GM19025 (cell line): ENCODE data around the gene MXRA5.
"Not testable (repeated sequence)": the region's sequence is repeated elsewhere in the genome, so short reads cannot be mapped to it uniquely, and the experiment has no call there.

ENCODE experiments used
- ATAC-seq: cut with Tn5 transposase; IDR thresholded peaks from one replicate; pipeline ENCODE4 v1.9.1; 2021; ENCODE audit warnings: mild to moderate bottlenecking, low read depth, moderate library complexity; ENCODE audit not compliant: unreplicated experiment

Gene MXRA5

DNA sequence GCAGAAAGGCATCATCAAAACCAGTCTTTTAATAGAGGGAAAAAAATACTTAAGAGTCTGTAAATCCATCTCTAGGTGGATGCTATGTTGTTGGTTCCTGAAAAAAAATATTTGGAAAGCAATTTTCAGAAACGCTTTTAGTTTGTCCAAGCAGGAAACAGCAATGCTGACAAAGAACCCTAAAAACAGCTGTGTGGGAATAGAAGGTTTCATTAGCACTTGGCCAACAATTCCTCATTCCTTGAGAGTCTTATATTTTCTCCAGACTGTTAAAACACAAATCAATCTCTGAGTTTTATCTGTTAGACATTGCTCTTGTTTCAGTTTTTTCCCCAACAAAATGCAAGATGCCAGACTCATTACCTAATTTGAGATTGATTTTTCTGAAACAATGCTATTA is 6.4 kb downstream of the MXRA5 start:
- no peak for ATAC-seq

DNA sequence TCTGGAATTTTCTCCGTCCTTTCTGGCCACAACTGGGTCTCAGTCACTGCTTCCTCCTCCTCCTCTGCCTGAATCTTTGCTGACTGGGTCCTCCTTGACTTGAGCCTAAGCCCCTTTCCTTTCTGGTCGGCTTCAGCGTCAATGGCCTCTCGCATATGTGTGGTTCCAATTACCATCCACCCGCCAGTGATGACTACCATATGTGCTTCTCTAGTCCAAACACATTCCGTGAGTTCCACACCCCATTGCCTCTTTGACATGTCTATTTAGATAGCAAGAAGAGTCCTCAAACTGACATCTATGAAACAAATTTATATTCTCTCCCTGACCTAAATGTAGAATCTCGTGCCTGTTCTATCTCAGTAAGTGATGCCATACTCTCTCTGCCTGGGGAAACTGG is 19.8 kb downstream of the MXRA5 start:
- ATAC-seq = no peak

DNA sequence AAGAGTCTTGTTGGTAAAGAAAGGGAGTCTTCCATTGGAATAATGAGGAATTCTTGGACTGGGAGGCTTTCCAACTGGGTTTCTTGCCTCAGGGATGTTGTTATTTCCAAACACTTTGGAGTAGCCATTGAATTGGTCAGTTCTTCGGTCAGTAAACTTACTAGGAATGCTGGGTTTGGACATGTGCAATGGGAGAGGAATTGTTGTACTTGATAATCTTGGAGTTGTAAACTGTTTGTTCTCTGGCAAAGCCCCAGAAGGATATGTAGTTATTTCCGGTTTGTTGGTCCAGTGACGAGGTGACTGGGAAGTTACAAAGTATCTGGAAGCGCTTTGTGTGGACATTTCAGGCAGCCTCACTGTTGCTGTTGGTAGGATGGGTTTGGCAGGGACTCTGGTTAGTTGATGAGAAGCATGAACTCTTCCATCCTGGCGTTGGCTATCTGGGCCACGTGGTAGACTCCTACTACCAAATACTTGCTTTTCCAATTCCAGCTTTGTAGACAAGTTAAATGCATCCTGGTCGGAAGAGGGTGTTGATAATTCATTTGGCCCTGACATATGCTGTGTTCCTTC is 25.9 kb downstream of the MXRA5 start:
- ATAC-seq = no peak

DNA sequence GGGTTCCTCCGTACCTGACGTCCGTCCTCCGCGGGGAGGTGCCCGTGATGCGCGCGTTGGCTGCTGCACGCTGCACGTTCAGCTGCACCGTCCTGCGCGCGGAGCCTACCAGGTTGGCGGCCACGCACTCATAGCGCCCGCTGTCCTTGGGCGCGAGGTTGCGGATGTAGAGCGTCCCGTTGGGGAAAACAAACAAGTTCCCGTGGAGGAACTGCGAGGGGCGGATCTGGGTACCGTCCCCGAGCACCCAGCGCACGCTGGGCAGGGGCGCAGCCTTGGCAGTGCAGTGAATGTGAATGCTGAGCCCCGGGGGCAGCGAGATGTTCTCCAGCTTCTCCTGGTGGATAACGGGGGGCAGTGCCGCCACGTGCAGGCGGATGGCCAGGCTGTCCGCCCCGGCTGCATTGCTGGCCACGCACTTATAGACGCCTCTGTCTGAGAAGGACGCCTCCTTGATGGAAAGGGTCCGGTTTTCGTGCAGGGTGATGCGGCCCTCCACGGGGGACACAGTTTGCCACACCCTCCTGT is 29.2 kb downstream of the MXRA5 start:
- ATAC-seq = no peak

DNA sequence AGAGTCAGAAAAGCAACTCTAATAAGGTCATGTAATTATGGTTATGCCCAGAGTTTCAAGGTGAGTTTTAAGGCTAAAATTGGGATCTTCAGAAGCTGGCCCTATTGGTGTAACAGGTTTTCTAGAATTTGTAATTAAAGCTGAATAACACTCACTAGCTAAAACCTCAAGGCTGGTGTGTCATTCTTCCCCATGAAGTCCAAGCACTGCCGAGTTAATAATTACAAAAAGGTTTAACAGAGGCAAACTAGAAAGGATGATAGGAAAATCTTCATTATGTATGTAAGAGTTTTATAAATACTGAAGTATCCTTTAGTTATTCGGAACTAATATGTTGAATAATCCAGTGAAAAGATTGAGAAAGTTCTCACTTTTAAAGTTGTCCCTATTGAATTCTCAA is 34.3 kb downstream of the MXRA5 start:
- no peak for ATAC-seq

DNA sequence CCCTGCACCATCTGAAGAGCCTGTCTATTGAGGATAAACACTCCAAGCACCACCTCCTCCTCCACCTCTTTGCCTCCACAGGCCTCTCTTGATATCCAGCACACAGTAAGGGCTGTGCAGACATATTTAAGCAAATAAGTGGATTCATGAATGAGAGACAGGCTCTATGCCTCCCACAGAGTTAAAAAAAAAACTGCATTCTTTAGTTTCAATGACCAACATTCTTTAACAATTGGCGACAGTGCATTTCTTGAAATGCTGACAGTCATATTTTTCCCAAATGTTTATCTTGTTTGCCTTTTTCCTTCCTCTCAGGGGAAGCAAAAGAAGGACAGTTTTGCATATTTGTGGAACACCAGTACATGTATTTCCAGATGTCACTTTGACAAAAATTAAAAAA is 38.6 kb downstream of the MXRA5 start:
- no peak for ATAC-seq

DNA sequence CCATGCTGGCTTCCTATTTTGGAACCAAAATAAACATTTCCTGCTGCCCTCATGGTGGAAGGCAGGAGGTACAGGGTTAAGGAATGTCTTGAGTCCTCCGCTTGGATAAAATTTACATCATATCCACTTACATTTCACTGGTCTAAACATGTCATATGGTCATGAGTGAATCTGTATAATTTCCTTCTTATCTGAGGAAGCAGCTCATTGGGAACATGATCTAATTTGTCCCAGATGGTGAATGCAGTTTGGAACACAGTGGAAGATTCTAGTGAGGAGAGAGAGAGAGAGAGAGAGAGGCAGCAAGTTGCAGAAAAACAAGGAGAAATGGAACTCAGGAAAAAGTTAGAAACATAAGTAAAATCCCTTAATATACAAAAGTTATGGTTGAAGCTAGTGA is 46.8 kb downstream of the MXRA5 start:
- no peak for ATAC-seq

DNA sequence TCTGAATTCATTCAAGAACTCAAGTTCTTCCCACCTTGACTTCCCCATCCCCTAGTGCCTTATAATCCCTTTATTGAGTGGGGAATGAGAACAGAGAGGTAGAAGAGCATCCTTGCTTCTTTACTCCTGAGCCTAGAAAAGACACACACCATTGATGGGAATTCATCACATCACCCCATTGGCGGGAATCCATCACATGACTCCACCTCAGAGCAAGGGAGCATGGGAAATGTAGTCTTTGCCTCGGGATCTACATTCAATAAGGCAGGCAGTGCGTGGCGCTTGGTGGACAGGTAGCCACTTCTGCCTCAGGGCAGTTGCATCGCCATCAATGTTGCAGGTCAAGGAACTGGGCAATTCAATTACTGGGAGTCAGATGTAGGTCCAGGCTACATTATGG is 50.7 kb downstream of the MXRA5 start:
- ATAC-seq = no peak

DNA sequence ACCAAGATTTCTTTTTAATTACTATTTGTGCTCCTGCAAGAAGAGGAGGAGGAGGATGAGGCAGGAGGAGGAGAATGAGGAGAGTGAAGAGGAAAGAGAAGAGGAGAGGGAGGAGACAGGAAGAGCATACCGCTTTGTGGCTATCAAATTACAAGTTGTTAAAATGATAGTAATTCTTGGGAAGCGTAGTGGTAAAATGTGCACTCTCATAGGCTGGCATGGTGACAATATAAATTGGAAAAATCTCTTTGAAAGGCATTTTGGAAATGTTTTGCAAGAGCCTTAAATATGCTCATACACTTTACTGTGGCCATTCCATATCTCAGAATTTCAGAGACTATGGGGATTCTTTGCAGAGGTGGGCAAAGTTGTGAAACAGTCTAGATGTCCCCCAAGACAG is 53.2 kb downstream of the MXRA5 start:
- no peak for ATAC-seq

DNA sequence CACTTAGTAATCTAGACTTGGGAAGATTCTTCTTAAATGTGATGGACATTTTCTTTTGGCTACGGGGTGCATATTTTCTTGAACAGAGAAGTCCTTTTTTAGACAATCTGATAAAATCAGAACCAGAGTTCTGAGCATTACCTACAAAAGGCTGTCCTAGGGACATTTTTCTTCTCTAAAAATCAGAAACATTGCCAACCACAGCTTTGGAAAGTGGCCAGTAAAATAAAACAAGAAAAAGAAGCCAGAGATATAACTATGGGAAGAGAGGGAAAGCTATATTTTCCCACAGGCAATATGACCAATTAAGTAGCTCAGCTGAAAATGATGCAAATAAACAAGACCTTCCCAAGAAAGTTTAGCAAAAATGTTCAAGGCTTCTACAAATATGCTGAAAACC is 55.9 kb downstream of the MXRA5 start:
- no peak for ATAC-seq

DNA sequence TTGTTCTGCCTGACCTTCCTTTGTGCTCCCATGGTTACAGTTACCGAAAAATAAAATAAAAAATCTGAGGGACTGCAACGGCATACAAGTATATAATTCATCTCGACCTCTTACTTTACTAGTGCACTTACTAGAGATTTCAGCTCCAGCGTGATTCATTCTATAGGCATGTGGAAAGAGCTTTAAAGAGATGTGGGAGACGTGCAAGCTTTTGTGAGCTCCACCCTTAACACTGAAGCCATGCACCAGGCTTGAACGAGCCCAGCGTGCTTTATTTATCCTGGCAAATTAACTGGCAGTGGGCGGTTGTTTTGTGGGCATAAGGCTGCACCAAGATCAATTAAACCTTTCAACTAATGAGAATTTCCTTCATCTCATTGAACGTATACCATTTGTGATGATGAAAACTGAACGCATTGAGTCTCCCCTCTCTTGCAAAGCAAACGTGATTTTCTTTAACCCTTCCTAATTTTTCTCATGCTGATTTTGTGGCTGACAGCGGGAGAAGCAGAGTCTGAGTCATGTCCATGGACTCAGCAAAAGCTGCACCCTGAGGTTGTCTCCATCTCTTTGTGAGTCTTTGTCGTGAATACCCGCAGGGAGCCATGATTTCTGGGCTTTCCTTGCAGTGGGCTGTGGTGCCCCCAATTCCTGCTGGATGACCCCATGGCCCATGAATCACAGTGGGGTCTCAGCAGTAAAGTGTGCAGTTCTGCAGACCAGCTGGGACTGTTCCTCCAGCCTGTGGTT is 60.1 kb downstream of the MXRA5 start:
- ATAC-seq = no peak

DNA sequence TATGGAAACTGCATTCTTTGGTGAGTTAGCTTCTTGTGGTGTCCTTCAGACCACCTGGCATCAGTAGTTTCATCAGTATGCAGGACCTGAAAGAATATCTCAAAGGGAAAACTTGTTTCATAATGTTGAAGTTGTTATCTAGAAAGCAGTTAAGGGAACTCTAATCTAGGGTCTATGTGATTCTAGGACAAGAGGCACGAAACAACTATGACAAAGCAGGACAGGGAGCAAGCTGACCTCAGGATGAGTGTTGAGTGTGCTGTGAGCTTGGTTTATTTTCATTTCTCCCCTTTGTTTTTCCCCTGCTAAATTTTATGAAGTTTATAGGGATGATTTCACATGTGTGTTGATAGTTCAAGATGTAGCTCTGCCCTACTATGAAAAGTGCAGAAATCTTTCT is 65.7 kb downstream of the MXRA5 start:
- no peak for ATAC-seq

DNA sequence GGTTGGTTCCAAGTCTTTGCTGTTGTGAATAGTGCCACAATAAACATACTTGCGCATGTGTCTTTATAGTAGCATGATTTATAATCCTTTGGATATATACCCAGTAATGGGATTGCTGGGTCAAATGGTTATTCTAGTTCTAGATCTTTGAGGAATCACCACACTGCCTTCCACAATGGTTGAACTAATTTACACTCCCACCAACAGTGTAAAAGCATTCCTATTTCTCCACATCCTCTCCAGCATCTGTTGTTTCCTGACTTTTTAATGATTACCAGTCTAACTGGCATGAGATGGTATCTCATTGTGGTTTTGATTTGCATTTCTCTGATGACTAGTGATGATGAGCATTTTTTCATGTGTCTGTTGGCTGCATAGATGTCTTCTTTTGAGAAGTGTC is 72.8 kb downstream of the MXRA5 start:
- ATAC-seq = not testable (repeated sequence)

DNA sequence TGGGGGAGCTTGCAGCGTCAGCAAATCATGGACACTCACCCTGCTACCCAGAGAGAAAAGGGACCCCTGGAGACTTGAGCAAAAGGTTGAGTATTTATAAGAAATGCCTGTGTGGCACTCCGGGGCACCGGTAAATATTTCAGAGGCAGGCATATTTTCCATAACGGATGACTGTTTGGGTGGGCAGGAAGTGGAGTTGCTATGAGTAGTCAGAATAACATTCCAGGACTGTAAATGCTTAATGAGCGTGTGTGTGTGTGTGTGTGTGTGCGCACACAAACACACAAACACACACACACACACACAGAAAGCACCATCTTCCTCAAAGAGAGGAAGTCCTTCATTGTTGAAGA is 74.6 kb downstream of the MXRA5 start:
- no peak for ATAC-seq

DNA sequence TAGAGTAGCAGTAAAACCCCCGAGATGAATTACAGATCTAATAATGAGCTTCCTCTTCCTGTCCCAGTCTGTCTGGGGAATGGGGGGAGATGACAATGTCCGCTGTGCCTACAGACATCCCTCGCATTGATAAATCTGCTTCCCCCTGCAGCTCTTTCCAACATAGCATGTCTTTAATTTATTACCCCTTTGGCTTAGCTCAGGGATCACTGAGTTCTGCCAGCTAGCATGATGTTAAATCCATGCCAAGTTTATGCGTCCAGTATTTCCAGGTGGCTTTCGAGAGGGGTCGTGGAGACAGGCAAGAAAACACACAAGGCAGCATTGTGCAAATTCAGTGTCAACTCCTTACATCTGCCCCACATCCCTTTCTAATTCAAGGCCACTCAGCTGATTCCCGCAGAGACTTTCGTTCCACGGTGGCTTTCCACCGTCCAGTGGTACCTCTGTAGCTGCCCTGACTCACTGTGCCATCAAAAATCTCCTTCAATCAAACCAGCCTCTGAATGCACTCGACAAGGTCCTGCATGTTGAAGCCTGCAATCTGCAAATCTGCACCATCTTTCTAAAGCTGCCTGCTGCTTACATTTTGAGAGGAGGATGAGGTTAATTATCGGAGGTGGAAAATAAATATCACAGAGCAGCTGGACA is 75.1 kb downstream of the MXRA5 start:
- no peak for ATAC-seq

DNA sequence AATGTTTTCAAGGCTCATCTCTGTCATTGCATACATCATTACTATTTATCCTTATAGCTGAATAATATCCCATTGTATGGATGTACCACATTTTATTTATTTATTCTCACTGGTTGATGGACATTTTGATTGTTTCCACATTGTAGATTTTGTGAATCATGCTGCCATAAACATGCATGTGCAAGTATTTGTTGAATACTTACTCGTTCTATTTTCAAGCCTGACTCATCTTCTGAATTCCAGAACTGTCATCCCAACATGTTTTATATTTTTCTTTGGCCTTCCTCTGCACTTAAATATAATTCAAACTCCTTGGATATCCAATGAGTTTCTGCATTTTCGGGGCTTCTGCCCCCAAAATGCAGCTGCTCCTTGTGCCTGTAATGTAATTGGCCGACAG is 77.6 kb downstream of the MXRA5 start:
- ATAC-seq = no peak

DNA sequence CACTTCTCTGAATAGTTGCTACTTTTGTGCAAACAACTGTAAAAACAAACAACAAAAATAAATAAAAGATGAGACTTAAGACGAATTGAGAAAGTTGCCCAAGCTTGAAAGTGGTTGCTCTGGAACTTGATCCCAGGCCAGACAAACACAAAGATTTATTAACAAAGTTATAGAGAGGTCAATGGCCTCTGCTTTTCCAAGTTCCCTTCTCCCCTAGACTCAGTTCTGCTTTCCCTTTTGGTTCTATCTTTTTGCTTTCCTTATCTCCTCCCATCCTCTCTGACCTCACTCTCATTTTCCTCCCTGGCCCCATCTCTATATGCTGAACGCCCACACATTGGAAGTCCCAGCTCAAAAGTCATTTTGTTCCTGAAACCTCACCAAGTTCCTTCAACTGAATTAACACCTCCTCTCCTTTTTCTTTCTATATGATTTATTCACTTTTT is 82.7 kb downstream of the MXRA5 start:
- ATAC-seq = no peak

DNA sequence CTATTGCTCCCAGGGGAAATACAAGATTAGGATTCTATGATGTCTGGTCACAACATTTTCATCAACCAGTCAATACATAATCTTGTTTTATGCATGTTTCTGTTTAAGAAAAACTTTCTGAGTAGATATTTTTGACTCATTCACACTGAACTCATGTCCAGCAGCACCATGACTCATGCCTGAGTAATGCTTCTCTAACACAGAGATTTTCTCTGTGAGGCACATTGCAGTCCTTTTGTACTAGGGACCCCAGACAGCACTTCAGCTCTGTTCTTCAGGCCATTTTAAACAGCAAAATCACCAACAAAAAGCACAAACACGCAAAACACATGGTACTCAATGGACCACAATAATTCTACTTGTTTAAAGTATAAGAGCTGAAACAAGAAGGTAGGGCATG is 83.6 kb downstream of the MXRA5 start:
- ATAC-seq = no peak
